ENCODE results near the gene CD34.
"Not testable (repeated sequence)": the region's sequence is repeated elsewhere in the genome, so short reads cannot be mapped to it uniquely, and the experiment has no call there.

CD34 gene

DNA sequence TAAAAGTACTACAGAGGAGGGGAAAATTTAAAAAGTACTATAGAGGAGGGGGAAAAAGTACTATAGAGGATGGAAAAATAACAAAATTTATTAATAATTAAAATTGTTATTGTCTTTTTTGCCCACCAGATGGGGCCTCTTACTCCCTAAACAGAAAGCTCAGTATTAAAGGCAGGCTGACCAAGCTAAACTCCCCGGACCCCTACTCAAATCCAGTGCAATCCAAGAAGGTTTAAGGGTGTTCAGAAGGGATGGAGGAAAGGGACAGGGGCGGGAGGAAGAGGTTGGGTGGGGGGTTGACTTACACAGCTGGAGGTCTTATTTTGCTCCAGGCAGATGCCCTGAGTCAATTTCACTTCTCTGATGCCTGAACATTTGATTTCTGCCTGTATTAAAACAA, 13.7 kb downstream of the CD34 start:
- DNase-seq, result no peak

DNA sequence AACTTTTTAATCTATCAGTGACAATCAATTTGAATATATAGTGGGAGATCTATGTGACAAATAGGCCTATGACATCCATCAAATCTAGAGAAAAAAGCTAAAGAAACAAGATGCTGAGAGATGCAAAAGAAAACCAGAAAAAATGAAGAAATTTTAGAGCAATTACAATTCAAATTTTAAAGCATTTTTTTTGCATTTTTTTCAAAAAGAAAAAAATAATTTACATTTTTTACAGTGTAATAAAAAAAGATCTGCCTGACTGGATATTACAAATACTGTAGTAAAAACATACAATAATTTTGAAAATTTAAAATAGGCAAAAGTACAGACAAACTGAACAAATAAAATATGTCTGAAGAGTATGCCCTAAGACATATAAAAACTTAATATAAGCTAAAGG, 14.4 kb downstream of the CD34 start:
- no peak for DNase-seq

DNA sequence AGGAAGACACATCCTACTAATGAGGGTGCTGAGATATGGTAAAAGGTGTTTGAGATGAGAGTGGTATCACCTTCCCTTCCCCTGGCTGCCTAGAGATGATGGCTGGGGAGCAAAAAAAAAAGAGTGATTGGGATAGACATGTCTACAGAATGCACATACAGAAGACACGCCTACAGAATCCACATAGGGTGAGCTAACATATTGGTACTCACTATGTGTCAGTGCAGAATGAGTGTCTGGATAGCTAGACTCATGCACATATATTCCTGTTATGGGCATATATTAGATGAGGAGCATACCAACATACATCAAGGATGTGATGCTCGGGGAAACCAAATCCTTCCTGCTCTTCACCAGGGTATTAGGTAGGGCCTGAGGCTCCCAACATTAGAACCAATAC, 16.2 kb downstream of the CD34 start:
- no peak for DNase-seq

DNA sequence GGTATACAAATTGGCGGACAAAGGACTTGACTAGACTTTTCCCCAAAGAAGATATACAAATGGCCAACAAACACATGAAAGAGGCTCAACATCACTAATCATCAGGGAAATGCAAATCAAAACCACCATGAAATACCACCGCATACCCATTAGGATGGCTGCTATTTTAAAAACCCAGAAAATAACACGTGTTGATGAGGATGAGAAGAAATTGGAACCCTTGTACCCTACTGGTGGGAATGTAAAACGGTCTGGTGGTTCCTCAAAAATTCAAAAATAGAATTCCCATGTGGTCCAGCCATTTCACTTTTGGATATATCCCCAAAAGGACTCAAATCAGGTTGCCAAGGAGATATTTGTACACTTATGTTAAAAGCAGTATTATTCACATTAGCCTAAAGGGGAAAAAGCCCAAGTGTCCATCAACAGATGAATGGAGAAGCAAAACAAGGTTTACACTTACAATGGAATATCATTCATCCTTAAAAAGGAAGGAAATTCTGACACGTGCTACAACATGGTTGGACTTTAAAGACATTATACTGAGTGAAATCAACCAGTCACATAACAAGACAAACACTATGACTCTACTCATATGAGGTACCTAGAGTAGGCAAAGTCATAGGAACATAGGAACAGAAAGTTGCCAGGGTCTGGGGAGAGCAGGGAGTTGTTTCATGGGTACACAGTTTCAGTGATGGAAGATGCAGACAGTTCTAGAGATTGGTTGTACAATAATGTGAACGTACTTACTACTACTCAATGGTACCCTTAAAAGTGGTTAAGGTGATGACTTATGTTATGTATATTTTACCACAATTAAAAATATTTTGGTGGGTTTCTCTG, 17.0 kb downstream of the CD34 start:
- DNase-seq, result no peak

DNA sequence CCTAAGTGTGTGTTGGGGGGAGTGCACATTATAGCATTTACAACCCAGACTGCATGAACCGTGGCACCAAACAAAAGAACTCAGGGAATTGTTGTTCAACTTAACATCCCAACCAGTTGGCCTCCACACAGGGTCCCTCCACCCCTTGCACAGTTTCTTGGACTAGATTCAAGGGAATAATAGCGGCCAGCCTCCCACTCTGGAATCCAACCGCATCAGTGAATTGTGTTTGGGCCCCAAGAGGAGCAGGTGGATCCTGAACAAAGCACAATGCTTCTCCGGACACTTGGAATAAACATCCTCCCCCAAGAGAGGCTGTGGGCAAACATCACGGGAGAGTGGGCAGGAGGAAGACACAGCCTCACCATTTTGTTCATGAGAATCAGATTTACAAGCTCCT, 18.2 kb downstream of the CD34 start:
- DNase-seq, result no peak

DNA sequence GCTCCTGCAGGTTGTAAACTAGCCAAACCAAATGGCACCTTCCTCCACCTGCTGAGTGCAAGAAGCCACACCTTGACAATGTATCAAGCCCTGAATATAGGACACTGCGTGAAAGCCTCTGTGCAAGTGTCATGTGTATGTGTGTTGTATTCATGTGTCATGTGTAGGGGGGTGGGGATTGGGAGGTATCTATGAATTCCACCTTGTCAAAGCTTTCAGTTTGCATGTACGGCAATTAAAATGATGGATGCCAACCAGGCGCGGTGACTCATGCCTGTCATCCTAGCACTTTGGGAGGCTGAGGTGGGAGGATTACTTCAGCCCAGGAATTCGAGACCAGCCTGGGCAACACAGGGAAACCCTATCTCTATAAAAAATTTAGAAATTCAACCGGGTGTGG, 19.8 kb downstream of the CD34 start:
- no peak for DNase-seq

DNA sequence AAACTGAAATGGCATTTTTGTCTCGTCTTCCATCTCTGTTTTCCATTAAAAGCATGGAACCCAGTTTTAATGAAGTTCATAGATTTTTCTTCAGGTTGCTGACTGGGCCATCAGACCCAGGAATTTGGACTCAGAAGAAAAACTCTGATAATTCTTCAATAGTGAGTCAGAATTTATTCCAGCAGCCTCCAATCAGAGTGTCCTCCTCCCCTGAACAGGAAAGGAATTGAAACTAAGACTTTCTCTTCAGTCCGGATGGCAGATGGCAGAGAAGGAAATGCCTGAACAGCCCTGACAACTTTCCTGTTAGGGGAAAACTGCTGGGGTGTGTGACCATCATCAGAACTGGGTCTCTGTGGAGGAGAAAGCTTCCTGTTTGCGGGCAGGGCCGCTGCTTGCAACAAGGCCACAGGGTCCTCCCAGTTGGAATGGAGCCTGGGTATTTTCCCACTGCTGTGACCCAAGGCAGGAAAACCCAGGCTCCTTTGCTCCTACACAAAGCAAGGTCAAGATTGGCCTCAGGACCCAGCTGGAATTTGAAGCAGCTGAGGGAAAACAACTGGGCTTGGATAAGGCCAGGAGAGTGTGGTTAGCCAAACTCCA, 20.7 kb downstream of the CD34 start:
- DNase-seq, result no peak

DNA sequence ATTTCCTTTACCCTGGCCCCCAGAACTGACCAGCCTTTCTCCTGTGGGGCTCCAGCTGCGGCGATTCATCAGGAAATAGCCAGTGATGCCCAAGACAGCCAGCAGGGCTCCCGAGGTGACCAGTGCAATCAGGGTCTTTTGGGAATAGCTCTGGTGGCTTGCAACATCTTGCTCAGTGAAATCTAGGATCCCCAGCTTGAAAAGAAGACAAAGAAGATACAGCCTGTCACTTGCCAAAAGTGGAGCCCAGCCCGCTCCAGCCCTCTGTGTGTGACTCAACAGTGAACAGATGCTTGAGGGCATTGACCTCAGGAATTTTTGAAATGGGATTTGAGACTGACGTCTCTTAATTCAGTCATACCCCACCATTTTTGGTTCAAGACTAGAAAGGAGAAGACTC, 22.3 kb downstream of the CD34 start:
- DNase-seq, result no peak

DNA sequence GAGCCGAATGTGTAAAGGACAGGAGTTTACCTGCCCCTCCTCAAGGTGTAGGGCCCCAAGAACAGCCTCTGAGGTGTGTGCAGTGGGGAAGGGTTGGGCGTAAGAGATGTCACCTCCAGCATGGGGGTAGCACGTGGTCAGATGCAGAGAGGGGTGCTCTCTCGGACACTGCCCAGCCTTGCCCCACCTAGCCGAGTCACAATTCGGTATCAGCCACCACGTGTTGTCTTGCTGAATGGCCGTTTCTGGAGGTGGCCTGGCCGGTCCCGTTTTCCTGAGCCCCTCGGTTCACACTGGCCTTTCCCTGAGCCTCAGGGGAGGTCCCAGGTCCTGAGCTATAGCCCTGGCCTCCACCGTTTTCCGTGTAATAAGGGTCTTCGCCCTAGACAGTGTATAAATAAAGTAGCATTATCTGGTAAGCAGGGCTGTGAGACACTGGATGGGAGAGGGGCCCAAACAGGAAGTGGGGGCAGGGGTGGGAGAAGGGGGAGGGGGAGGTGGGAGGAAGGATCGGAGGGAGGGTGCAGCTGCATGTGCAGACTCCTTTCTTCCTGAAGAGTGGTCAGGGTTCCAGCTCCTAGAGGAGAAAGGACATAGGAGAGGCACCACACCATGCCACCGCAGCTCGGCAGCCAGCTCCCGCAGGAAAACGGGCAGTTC, 23.3 kb downstream of the CD34 start:
- DNase-seq, result no peak

DNA sequence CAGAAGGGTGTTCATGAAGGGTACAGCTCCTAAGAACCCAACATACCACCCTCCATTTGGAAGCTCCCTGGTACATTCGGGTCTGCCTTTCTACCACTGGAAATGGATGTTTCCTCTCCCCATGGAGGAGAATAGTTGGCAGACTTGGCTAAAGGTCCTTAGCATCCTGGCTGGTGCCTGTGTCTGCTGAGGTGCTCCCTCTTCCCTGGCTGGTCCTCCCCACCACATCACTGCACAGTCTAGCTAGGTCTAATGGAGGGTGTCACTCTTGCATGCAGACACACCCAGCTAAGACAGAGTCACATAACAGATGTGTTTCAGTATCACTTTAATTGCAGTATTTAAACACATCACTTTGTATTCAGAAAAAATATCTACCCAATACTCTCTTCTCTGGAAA, 24.7 kb downstream of the CD34 start:
- DNase-seq, result no peak

DNA sequence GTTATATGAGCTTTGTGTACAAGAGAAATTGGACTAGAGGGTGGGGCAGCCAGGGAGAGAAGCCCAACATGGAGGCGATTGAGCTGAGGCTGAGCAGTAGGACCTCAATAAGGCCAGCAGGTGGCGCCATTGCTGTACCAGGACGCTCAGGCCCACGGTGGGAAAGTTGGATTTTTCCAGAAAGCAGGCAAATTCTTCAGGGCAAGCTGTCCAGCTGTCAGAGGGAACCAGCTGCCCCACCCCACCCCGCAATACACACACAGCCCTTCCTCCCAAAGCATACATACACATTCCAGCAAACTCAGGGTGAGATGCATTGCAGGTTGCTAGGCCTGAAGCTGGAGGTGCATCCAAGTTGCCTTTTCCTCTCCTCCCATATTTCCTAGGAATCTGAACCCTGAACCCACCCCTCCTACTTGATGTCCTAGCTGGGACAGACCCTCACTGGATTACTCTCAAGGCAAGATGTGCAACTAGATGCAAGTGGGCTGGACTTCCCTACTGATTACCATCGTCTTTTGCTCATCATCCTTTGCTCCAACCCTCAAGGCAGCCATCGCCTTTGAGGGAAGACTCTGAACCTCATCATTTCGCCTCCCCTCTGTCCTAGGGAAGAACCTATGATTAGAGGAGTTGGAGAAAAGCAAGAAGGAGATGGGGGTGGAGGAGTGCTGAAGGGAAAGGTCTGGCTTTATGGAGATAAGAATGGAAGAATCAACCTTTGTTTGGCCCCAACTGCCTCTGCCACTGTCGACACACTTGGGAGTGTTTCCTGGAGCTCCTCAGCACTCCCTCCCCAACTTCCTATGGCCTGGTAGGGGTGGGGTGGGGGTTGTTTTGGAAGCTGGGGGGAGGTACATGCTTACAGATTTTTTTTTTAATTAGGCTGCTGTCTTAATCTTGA, 25.5 kb downstream of the CD34 start:
- peak; percentile 54 for DNase-seq

DNA sequence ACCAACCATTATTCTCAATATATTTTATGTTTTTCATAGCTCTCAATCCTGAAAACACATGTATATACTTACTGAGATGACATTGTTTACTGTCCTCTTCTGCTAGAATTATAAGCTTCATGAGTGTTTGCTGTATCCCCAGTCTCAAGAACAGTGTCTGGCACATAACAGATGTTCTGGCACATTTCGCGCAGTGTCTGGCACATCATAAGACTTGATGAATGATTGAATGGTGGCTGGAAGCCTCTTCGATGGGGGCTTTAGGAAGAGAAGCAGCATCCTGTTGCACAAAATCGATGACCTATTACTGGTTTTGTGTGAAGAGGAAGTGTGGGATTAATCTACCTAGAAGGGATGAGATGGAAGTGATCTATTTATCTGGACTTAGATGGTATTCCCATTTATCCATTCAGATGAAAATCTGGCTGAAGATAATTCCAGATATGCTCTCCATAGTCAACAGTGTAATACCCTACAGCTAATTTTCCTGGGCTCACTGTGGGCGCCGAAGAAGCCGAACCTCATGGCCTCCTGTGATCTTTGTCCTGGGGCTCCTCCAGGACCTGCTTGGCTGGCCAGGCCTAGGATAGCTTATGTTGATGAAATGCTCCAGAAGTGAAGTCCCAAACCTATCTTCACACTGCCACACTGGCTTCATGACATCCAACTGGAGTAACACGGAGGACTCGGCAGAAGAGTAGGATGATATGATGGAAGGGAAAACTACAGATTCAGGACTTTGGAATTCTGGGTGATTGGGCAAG, 26.5 kb downstream of the CD34 start:
- no peak for DNase-seq

DNA sequence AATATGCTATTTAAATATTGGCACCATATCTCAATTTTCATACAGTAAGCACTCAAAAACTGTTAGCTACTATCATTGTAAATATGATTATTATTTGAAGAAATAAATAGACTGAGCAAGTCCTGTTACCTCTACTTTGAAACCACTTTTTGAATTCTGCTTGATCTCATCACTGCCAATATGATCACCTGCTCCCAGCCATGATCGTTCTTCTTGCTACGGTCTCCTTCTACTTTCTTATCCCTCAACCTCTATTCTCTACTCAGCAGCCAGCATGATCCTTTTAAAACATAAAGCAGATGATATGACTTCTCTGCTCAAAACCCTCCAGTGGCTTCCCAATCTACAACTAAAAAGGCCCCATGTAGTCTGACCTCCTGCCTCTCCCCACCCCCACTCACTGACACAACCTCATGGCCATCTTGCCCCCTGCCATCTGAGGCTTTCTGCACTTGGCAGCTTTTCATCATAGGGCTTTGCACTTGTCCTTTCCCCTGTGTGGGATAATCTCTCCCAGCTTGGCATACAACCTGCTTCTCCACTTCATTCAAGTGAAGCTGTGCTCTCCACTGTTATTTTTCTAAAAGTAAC, 27.2 kb downstream of the CD34 start:
- DNase-seq, result no peak

DNA sequence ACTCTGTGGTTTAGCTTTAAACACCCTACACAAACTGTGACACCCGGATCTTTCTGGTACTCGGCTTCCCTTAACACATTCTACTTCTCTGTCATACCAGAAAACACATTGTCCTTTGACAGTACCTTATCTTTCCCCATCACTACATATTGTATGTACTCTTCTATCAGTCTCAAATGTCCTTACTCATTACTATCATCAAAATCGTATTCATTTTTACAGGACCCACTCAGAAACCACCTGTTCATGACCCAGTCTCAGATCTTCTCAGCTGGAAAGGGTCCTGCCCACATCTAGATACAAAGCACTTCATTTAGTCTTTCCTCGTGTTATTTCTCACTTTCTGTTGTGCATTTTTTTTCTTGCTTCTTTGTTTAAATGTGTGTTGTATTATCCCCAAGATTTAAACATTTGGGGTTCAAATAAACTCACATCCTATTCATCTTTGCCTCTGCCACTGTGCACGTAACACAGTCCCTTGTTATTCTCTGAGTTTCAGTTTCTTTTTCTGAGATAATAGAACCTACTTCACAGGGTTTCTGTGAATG, 27.7 kb downstream of the CD34 start:
- no peak for DNase-seq

DNA sequence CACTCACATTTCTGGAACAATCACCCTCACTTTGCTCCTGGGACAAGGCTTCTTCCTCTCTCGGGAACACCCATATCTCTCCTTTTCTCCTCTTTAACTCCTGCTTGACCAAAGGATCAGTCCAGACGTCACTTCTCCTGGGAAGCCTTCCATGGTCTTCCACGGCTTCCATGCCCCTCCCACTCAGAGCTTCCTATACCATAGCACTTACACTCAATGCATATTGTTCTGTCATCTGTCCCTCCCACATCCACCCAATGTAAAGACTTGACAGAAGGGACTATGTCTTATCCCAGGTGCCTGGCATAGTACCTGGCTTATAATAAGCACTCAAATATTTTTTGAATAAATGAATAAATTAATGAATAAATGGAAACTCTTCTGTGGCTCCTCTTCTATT, 28.2 kb downstream of the CD34 start:
- DNase-seq, result no peak

DNA sequence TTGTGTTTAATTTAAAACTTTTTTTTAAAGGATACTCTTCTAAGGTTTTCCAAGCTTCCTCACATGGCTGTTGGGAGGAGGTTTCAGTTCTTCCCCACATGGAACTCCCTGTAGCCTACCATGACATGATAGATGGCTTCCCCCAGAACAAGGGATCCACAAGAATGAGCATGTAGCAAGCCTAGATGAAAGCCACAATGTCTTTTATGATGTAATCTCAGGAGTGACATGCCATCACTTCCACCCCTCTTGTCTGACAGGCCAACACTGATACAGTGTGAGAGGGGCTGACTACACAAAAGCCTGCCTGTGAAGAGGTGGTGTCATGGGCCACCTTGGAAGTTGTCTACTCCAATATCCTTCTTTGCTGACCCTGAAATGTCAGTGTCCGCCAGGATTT, 32.0 kb downstream of the CD34 start:
- DNase-seq, result no peak

DNA sequence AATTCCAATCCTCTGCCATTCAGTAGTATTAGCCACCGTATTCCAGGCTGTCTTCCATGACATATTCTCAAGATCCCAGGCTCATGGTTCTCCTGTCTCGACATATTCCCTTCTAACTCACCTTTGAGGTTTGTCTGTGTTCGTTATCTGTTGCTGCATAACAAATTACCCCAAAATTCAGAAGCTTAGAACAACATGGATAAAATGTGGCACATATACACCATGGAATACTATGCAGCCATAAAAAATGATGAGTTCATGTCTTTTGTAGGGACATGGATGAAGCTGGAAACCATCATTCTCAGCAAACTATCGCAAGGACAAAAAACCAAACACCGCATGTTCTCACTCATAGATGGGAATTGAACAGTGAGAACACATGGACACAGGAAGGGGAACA, 33.0 kb downstream of the CD34 start:
- DNase-seq, result not testable (repeated sequence)

DNA sequence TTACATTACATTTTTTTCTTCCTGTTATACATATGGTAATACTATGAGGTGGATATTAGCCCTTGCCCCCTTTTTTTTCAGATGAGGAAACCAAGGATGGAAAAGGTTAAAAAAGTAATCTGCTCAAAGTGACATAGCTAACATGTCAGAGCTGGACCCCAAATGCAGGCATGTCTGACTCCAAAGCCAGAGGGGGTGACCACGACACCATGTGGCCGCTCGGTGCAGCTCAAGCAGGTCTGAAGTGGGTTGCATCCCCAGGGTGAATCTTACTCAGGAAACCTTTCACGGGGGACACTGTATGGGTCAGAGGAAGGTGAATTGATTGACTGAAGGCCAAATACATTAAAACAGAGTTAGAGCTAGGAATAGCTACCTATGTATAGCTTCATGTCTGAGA, 34.8 kb downstream of the CD34 start:
- DNase-seq, result no peak

DNA sequence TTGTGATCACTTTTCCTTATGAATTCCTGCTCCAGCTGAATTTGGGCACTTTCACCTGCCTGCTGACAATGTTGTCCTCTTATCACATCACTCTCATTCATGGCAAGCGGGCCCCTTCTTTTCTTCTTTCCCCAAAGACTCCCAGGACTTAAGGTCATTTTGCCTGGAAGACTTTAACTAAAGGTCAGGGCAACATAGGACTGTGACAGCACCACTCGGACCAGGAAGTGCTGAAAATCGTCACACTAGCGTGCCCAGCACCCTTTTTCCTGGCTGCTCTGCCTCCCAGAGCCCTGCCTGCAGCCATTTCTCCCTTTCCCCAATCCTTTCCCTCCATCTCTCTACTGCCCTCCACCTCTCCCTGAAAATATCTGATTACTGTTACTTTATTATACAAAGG, 35.4 kb downstream of the CD34 start:
- DNase-seq, result no peak

DNA sequence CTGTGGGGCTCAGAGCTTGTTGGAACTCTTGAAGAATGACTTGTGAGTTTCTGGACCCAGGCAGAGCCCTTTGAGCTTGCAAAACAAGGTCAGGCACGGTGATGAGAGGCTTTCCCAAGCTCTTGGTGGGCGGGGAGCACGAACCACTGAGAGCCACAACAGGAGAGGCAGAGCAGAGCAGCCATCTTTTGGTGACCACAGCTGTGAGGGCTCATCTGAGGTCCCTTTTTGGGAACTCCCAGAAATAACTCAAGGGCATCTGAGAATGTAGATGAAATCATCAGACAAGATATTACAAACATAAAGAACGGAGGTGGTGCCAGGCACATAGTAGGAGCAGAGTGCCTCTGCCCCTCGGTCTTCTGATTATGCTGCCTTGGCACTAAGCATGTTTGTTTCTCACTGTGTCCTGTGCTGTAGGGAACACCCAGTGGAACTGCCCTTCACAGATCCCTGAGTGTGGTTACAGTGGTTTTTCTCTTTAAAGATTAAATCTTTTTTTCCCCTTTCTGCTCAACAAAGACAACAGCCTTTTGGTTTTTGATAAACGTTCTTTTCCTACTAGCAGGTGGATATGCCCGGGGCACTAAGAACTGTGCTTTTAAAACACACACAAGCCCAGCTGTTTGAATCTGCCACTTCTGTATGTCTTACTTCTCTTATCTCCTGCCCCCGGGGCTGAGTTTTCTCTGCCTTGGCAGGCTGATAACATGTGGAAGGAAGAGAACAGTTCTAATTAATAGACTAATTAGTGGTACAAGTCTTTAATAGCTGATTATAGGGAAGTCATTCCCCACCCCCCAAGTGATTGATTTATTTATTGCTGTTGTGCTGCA, 37.7 kb downstream of the CD34 start:
- DNase-seq, result no peak

DNA sequence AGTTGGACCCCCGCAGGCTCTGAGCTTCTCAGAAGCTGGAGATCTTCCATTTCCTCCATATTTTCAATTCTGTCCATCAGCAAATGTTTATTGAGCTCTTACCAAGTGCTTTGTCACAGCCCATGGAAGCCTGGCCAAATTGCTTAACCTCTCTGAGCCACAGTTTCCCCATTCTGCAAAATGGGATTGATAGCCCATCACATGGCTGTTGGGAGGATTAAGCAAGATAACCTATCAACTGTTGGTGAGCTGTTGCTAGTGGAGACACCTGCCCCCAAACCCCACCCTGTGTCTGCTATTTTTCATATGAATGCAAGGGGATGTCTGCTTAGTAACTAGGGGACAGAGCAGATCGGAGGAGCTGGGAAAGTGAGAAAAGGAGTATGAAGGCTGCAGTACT, 38.3 kb downstream of the CD34 start:
- DNase-seq, result no peak

Data from effector CD4-positive, alpha-beta T cell (primary cell).